ENCODE measurements around the gene IDE.
"Not testable (repeated sequence)": the region's sequence is repeated elsewhere in the genome, so short reads cannot be mapped to it uniquely, and the experiment has no call there.

DNA sequence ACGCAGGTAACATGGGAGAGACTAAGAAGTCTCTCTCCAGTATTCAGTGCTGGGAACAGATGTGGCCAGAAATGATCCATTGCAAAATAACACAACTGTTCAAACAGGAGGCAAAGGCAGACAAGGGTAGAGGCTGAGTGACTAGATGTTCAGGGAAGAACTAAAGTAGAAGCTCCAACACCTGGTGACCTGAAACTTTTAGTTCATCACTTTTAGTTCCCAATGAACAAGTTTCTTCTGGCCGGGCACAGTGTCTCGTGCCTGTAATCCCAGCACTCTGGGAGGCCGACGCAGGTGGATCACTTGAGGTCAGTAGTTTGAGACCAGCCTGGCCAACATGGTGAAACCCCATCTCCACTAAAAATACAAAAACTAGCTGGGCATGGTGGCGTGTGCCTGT, 118.9 kb downstream of the IDE start:
- not testable (repeated sequence) for TF ChIP-seq CTCF (IDR thresholded peaks at IDR 0.05; ENCODE audit: low read depth, low read length); EZH2phosphoT487 (IDR thresholded peaks at IDR 0.05; ENCODE audit: low read depth)

Measured in OCI-LY3 (cell line).